COR-L47 (cell line): ENCODE results near the gene MACROD1.

Source experiments
- DNase-seq: peaks from one replicate; lab custom pipeline; 2025; lab: John Stamatoyannopoulos, UW

MACROD1 gene

GRCh38 chr11:64165842-64166635, at the start of gene MACROD1:
MACROD1 (minus strand) TSS chr11:64166113; CDS start chr11:64165994, 119 bp downstream.
- DNase-seq: peak; percentile 81

GRCh38 chr11:64211181-64211872, 45.4 kb upstream of the MACROD1 start:
- DNase-seq: no peak

GRCh38 chr11:64210301-64211020, 44.5 kb upstream of the MACROD1 start:
- no peak for DNase-seq

GRCh38 chr11:64209563-64209843, 43.6 kb upstream of the MACROD1 start:
- no peak for DNase-seq

GRCh38 chr11:64208796-64209562, 43.1 kb upstream of the MACROD1 start:
- DNase-seq: no peak

GRCh38 chr11:64208086-64208795, 42.3 kb upstream of the MACROD1 start:
- no peak for DNase-seq

GRCh38 chr11:64207256-64208085, 41.6 kb upstream of the MACROD1 start:
- no peak for DNase-seq

- no peak for DNase-seq
These were observed 40.7 kb upstream of the MACROD1 start, which contains the start of gene FERMT3 for GRCh38 chr11:64206457-64207255. FERMT3 (plus strand) TSS chr11:64206721; CDS start chr11:64207365, 644 bp downstream.

GRCh38 chr11:64204464-64204989, 38.6 kb upstream of the MACROD1 start:
- DNase-seq: peak; percentile 89

- DNase-seq: no peak
These were observed 38.1 kb upstream of the MACROD1 start for GRCh38 chr11:64204080-64204440.

GRCh38 chr11:64203421-64204079, 37.6 kb upstream of the MACROD1 start:
- no peak for DNase-seq

- DNase-seq: no peak
These were observed 37.1 kb upstream of the MACROD1 start for GRCh38 chr11:64202992-64203391.

- DNase-seq: no peak
These were observed 35.6 kb upstream of the MACROD1 start for GRCh38 chr11:64201543-64201942.

GRCh38 chr11:64198511-64198910, 32.6 kb upstream of the MACROD1 start:
- no peak for DNase-seq

- DNase-seq: no peak
These were observed 30.7 kb upstream of the MACROD1 start for GRCh38 chr11:64196626-64197025.

- no peak for DNase-seq
These were observed 26.5 kb upstream of the MACROD1 start for GRCh38 chr11:64192434-64192833.

GRCh38 chr11:64186492-64187165, 20.7 kb upstream of the MACROD1 start:
- no peak for DNase-seq
